GM20000 (cell line): ENCODE measurements around the gene CCM2.
A peak's percentile ranks its signal among the peaks of the same experiment; 100 is the strongest.

ENCODE experiments used
- DNase-seq: peaks from one replicate; pipeline ENCODE4 v3.0.0; 2012; ENCODE audit warnings: low spot score
- TF ChIP-seq, protein P1 (sequence below): IDR thresholded peaks from 2 replicates; pipeline ENCODE4 v1.5.1; 2012; ENCODE audit warnings: mild to moderate bottlenecking, control low read depth; ENCODE audit errors: extremely low read depth, missing control alignments

CCM2 gene

DNA sequence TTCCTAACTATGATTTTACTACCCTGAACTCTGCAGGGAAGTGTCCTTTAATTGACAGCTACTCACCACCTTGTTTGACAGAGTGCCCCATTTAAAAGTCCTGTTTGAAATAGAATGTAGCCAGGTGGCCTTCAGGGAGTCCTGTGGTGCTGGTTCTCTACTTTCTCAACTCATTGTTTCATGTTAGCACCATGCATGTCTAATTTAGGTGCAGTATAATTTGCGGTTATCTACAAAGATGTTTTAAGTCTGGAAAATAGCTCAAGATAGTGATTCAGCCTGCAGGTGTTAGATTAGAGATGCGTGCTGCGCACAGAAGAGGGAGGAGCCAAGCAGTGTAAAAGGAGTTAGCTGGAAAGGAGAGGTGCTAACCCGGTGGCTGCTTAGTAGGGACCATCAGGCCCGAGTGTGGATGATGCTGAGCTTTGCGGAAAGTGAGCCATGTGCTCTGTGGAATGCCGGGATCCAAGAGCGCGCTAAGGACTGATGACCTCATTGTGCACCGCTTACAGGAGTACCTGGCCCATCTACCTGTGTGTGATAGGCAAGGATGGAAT is 1.2 kb downstream of the CCM2 start:
- peak; percentile 52 for DNase-seq
- TF ChIP-seq, protein P1, sequence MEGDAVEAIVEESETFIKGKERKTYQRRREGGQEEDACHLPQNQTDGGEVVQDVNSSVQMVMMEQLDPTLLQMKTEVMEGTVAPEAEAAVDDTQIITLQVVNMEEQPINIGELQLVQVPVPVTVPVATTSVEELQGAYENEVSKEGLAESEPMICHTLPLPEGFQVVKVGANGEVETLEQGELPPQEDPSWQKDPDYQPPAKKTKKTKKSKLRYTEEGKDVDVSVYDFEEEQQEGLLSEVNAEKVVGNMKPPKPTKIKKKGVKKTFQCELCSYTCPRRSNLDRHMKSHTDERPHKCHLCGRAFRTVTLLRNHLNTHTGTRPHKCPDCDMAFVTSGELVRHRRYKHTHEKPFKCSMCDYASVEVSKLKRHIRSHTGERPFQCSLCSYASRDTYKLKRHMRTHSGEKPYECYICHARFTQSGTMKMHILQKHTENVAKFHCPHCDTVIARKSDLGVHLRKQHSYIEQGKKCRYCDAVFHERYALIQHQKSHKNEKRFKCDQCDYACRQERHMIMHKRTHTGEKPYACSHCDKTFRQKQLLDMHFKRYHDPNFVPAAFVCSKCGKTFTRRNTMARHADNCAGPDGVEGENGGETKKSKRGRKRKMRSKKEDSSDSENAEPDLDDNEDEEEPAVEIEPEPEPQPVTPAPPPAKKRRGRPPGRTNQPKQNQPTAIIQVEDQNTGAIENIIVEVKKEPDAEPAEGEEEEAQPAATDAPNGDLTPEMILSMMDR = no peak

DNA sequence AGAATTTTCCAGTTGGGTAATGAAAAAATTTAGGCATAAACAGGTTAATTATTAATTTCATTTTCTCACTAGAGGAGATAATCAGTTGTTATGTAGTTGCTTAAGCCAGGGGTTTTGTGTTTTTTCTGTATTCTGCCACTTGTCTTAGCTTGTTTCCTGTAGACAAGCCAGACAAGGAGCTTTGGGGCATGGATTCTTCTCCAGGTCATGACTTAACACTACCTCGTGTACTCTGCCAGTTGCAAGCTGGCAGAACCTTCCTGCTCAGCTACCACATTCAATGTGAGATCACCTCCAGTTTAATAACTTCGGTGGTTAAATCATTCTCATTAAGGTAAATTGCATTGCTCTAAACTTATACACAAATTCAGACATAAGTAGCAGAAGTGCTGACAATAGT is 1.8 kb downstream of the CCM2 start:
- TF ChIP-seq, protein P1 = no peak
- no peak for DNase-seq

DNA sequence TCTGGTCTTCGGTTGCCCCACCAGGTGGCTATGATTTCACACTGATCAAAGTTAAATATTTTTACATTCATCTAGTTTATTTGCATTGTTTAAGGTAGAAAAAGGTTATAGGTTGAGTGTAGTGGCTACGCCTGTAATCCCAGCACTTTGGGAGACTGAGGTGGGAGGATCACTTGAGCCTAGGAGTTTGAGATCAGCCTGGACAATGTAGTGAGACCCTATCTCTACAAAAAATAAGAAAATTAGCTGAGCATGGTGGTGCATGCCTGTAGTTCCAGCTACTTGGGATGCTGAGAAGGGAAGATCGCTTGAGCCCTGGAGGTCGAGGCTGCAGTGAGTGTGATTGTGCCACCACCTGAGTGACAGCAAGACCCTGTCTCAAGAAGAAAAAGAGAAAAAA is 3.8 kb downstream of the CCM2 start:
- TF ChIP-seq, protein P1 = no peak
- DNase-seq = no peak

DNA sequence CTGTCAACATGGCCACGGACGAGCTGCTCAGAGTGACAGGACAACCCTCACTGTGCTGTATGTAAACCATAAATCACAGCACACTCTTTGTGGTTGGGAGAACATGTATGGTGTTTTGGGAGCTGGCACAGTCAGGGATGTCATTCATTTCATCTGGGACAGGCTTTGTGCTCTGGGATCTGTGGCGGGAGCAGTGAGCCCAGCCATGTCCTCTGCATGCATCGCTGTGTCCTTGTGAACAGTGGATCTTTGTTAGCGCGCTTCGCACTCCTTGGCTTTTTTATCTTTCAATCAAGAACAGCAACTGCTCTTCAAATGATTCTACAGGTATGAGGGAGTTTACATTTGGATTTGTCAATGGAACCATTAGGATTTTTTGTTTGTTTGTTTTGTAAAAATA is 7.1 kb downstream of the CCM2 start:
- TF ChIP-seq, protein P1 = no peak
- DNase-seq = no peak

DNA sequence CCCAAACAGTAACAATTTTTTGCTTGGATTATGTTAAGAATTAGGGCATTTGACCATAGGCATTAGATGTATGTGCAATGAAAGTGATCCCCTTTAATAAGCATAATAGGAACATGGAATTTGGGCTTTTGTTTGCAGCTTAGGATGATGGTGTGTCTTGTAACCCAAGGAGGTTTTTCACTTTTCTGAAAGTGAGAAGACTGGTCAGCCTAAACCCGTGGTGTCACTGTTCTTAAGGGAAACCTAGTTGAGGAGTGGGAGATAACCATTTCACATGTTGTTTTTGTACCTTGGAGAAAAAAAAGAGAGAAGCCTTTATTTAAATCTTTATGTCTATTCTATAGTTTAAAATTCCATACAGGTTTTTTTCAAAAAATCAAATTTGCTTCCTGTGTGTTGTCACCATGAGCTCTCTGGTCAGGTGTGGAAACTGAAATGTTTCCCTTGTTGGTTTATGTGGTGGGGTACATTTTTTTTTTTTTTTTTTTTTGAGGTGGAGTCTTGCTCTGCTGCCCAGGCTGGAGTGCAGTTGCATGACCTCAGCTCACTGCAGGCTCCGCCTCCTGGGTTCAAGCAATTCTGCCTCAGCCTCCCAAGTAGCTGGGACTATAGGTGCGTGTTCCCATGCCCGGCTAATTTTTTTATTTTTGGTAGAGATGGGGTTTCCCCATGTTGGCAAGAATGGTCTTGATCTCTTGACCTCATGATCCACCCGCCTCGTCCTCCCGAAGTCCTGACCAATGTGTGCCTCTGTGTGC is 7.7 kb downstream of the CCM2 start:
- no peak for DNase-seq
- TF ChIP-seq, protein P1 = no peak

DNA sequence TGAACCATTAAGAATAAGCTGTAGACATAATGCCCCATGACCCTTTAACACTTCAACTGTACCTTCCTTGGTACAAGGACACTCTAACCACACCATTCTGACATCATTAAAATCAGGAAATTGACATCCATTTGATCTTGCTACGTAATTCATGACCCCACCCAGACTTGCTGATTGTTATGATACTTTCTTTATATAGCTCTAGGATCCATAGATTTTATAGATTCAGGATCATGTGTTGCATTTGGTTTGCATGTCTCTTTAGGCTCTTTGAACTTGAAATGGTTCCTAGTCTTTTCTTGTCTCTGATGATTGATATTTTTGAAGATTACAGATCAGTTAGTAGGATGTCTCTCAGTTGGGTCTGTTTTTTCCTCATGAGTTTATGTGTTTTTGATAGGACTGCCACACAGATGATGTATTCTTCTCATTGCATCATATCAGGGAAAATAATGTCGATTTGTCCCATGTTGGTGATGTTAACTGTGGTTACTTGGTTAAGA is 13.5 kb downstream of the CCM2 start:
- DNase-seq = no peak
- TF ChIP-seq, protein P1 = no peak

DNA sequence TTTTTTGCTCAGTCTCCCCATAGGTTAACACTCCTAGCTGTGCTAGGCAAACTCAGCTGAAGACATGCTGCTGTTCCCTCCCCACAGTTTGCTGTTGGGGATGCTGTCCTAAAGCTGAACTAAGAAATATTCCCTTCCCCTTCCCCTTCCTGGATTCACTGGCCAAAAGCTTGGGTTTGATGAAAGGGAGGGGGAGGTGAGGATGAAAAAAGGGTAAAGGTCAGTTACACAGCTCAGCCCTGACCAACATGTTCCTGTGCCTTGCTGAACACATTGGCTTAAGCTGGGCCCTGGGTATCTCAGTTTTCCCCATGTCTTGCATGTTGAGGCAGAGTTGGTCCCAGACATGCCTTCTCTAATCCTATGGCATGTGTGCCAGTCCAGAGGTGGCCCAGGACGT is 15.3 kb downstream of the CCM2 start:
- TF ChIP-seq, protein P1 = no peak
- DNase-seq = no peak
